Activated CD8-positive, alpha-beta T cell treated with anti-CD3 and anti-CD28 coated beads for 36 hours (primary cell): ENCODE measurements around the gene IL1R1. TPM values are rescaled to one million over a fixed set of nuclear protein-coding genes. Genes with fewer than 3 reads are reported as not detected.

Experiments used
- ATAC-seq: fragments of 200-7000 bp; cut with Tn5 transposase; one replicate; pipeline ENCODE4 v1.10.0; 2021; ENCODE audit warnings: mild to moderate bottlenecking, moderate library complexity
- CTCF ChIA-PET: fragments of 350-600 bp; sonication (Branson Sonifier 250); formaldehyde crosslinking; loops from one replicate; lab custom pipeline; 2021; ENCODE audit warnings: antibody characterized with exemption; lab: Charles Lee
- POLR2A ChIA-PET: fragments of 350-600 bp; sonication (Branson Sonifier 250); formaldehyde crosslinking; loops from one replicate; lab custom pipeline; 2021; ENCODE audit warnings: antibody characterized with exemption; lab: Charles Lee
- DNase-seq: peaks from one replicate; pipeline ENCODE4 v3.0.0-alpha.2; 2020
- H3K27ac Mint-ChIP-seq: one replicate; pipeline ENCODE4 v1.8.0; 2021; ENCODE audit warnings: mild to moderate bottlenecking, mixed read lengths
- H3K27me3 Mint-ChIP-seq: one replicate; pipeline ENCODE4 v1.8.0; 2021; ENCODE audit warnings: mixed read lengths
- H3K36me3 Mint-ChIP-seq: one replicate; pipeline ENCODE4 v1.8.0; 2021; ENCODE audit warnings: low read depth, mixed read lengths
- H3K4me1 Mint-ChIP-seq: one replicate; pipeline ENCODE4 v1.8.0; 2021; ENCODE audit warnings: low read depth, mixed read lengths
- H3K4me3 Mint-ChIP-seq: one replicate; pipeline ENCODE4 v1.8.0; 2021; ENCODE audit warnings: mild to moderate bottlenecking, moderate library complexity, mixed read lengths
- H3K9me3 Mint-ChIP-seq: one replicate; pipeline ENCODE4 v1.8.0; 2021; ENCODE audit warnings: mixed read lengths
- CTCF ChIP-seq: fragments of 200-600 bp; IDR thresholded peaks from one replicate; pipeline ENCODE4 v1.8.0; 2022; ENCODE audit warnings: antibody characterized with exemption, mild to moderate bottlenecking
- intact Hi-C: fragments of 100-400 bp; cut with micrococcal nuclease; formaldehyde crosslinking; loops from one replicate; pipeline ENCODE4 v1.10.0; 2022
- total RNA-seq, 2 experiments: library from RNA; stranded (reverse); gene quantifications; one replicate each; pipeline ENCODE4 v1.2.3, GENCODE V29; 2021

Gene IL1R1
- total RNA-seq, 2 experiments from 2014 or later = 0.63 to 0.68 TPM

GRCh38 chr2:102147935-102148334 is 5.4 kb downstream of the IL1R1 start:
- POLR2A ChIA-PET = interaction anchor here (1.1 to 2.5 kb wide), 2 partner anchors 9 to 20 kb away, joined by 3 to 11 read pairs; no protein-coding TSS in a partner anchor
- DNase-seq (peak; percentile 78), ATAC-seq (peak; percentile 85)
- no peak for TF ChIP-seq CTCF
- Mint-ChIP-seq H3K36me3 (peaks cover 31% of the 10 kb centered on the region), H3K4me1 (peaks cover 23% of the 10 kb centered on the region), H3K9me3 (peaks cover 58% of the 10 kb centered on the region), H3K4me3 (no peak overlapping the region), H3K27ac (peak overlapping the region; percentile 80), H3K27me3 (peaks cover 10% of the 10 kb centered on the region)
- CTCF ChIA-PET = interaction anchor here (1.2 to 3.5 kb wide), 5 partner anchors 11 to 128 kb away, joined by 3 to 12 read pairs (median 4); no protein-coding TSS in a partner anchor
- intact Hi-C loops = no loop called here

GRCh38 chr2:102149243-102149642 is 6.7 kb downstream of the IL1R1 start:
- ChIA-PET POLR2A (interaction anchor here (2.5 kb wide), 1 partner anchor 11 kb away, joined by 11 read pairs; no protein-coding TSS in a partner anchor), CTCF (interaction anchor here (0.6 to 3.5 kb wide), 5 partner anchors 13 to 466 kb away, joined by 3 to 12 read pairs (median 3); no protein-coding TSS in a partner anchor)
- Mint-ChIP-seq H3K9me3 (peaks cover 49% of the 10 kb centered on the region), H3K4me1 (peaks cover 20% of the 10 kb centered on the region), H3K27ac (no peak overlapping the region), H3K27me3 (no peaks in the 10 kb centered on the region), H3K4me3 (no peak overlapping the region), H3K36me3 (peaks cover 23% of the 10 kb centered on the region)
- ATAC-seq (no peak), DNase-seq (no peak)
- TF ChIP-seq CTCF = no peak
- intact Hi-C loops = no loop called here

GRCh38 chr2:102149644-102150455 is 7.3 kb downstream of the IL1R1 start:
- POLR2A ChIA-PET = no interaction called here
- Mint-ChIP-seq H3K36me3 (peaks cover 22% of the 10 kb centered on the region), H3K4me3 (no peak overlapping the region), H3K27me3 (no peaks in the 10 kb centered on the region), H3K27ac (no peak overlapping the region), H3K9me3 (peaks cover 44% of the 10 kb centered on the region), H3K4me1 (peaks cover 20% of the 10 kb centered on the region)
- CTCF ChIA-PET = interaction anchor here (3.5 kb wide), 1 partner anchor 130 kb away, joined by 12 read pairs; no protein-coding TSS in a partner anchor
- intact Hi-C loops = no loop called here
- no peak for ATAC-seq
- no peak for TF ChIP-seq CTCF
- DNase-seq = no peak

- no peaks in the 10 kb centered on the region for H3K4me1 Mint-ChIP-seq
- no peak overlapping the region for H3K4me3 Mint-ChIP-seq
- CTCF ChIA-PET = interaction anchor here (1.2 to 1.5 kb wide), 3 partner anchors 40 to 97 kb away, joined by 3 read pairs; no protein-coding TSS in a partner anchor
- no peaks in the 10 kb centered on the region for H3K36me3 Mint-ChIP-seq
- no peak for TF ChIP-seq CTCF
- POLR2A ChIA-PET = no interaction called here
- H3K27me3 Mint-ChIP-seq = no peaks in the 10 kb centered on the region
- H3K27ac Mint-ChIP-seq = no peak overlapping the region
- DNase-seq = no peak
- ATAC-seq = no peak
- intact Hi-C loops = no loop called here
- peaks cover 8% of the 10 kb centered on the region for H3K9me3 Mint-ChIP-seq
These were observed 11.8 kb downstream of the IL1R1 start for GRCh38 chr2:102154364-102154763.
